Measurements from ENCODE around the gene PRDX2. TPM values are rescaled to one million over a fixed set of nuclear protein-coding genes. Genes with fewer than 3 reads are reported as not detected.

Gene PRDX2
- polyA plus RNA-seq, 3 donors, result 40.0 to 71.5 (median 46.7) TPM

GRCh38 chr19:12749938-12750521 lies 51.6 kb downstream of the PRDX2 start:
- Histone ChIP-seq H2AFZ (ENCODE audit: insufficient read depth, low read depth, low read length, poor library complexity, severe bottlenecking) (no peak overlapping the region), H3K4me3 (replicated peaks in 1 of 3; ENCODE audit: low read depth in 2 of 3, low read length in 3 of 3) (no peak overlapping the region), H3K9me3 (replicated peaks in 1 of 2; ENCODE audit: control insufficient read depth in 1 of 2, insufficient read depth in 1 of 2, low read length in 2 of 2) (peaks cover 13 to 18% of the 10 kb centered on the region in 2 donors), H3K36me3 (replicated peaks in 1 of 2; ENCODE audit: control insufficient read depth in 1 of 2, insufficient read depth in 2 of 2, low read length in 2 of 2) (peaks cover 24 to 33% of the 10 kb centered on the region in 2 donors), H3K4me1 (ENCODE audit: control insufficient read depth in 1 of 2, insufficient read depth in 2 of 2, low read length in 2 of 2) (no peaks in the 10 kb centered on the region), H4K20me1 (ENCODE audit: insufficient read depth, low read length) (no peaks in the 10 kb centered on the region), H3K9ac (ENCODE audit: insufficient read depth, low read length, poor library complexity, severe bottlenecking) (no peak overlapping the region), H3K79me2 (ENCODE audit: insufficient read depth, low read length) (no peaks in the 10 kb centered on the region), H3K27ac (ENCODE audit: low read depth in 1 of 2, low read length in 2 of 2) (no peak overlapping the region), H3K4me2 (replicated peaks; ENCODE audit: extremely low read depth, low read length, poor library complexity, severe bottlenecking) (no peak overlapping the region), H3K27me3 (ENCODE audit: control insufficient read depth in 2 of 2, insufficient read depth in 2 of 2, low read length in 2 of 2) (peaks cover 0 to 15% of the 10 kb centered on the region in 2 donors)
- H3K36me3 Mint-ChIP-seq, result peaks cover 30 to 34% of the 10 kb centered on the region in 2 donors
- H3K4me1 Mint-ChIP-seq, result peaks cover 4% of the 10 kb centered on the region
- 39% methylated on average over 18 of the region's 24 CpGs for WGBS (ENCODE audit: insufficient coverage)
- no peak for DNase-seq
- peaks cover 22 to 35% (median 26%) of the 10 kb centered on the region in 3 donors for H3K27me3 Mint-ChIP-seq (ENCODE audit: low read depth in 3 of 3)
- peak overlapping the region in 1 of 7 donors; percentile 10 for H3K27ac Mint-ChIP-seq
- intact Hi-C loops (cut with micrococcal nuclease), result no loop called here
- peaks cover 12 to 20% (median 16%) of the 10 kb centered on the region in 7 donors for H3K9me3 Mint-ChIP-seq
- H3K4me3 Mint-ChIP-seq, result peak overlapping the region in 1 of 2 donors; percentile 22
- no peak for TF ChIP-seq CTCF (IDR thresholded peaks at IDR 0.05)

GRCh38 chr19:12748489-12748888 lies 53.1 kb downstream of the PRDX2 start:
- no peak overlapping the region for H3K27ac Mint-ChIP-seq
- H4K20me1 ChIP-seq (ENCODE audit: insufficient read depth, low read length), result no peaks in the 10 kb centered on the region
- peaks cover 40 to 46% of the 10 kb centered on the region in 2 donors for H3K36me3 Mint-ChIP-seq
- no peak overlapping the region for H3K27ac ChIP-seq (ENCODE audit: low read depth in 1 of 2, low read length in 2 of 2)
- no peak overlapping the region for H3K4me3 ChIP-seq (replicated peaks in 1 of 3; ENCODE audit: low read depth in 2 of 3, low read length in 3 of 3)
- H3K9me3 ChIP-seq (replicated peaks in 1 of 2; ENCODE audit: control insufficient read depth in 1 of 2, insufficient read depth in 1 of 2, low read length in 2 of 2), result peaks cover 13 to 18% of the 10 kb centered on the region in 2 donors
- TF ChIP-seq CTCF (IDR thresholded peaks at IDR 0.05), result no peak
- intact Hi-C loops (cut with micrococcal nuclease), result no loop called here
- no peak overlapping the region for H3K4me3 Mint-ChIP-seq
- H3K79me2 ChIP-seq (ENCODE audit: insufficient read depth, low read length), result no peaks in the 10 kb centered on the region
- peaks cover 22 to 31% (median 25%) of the 10 kb centered on the region in 3 donors for H3K27me3 Mint-ChIP-seq (ENCODE audit: low read depth in 3 of 3)
- H3K27me3 ChIP-seq (ENCODE audit: control insufficient read depth in 2 of 2, insufficient read depth in 2 of 2, low read length in 2 of 2), result peaks cover 0 to 11% of the 10 kb centered on the region in 2 donors
- no peaks in the 10 kb centered on the region for H3K4me1 ChIP-seq (ENCODE audit: control insufficient read depth in 1 of 2, insufficient read depth in 2 of 2, low read length in 2 of 2)
- WGBS (ENCODE audit: insufficient coverage), result 92% methylated on average over 3 of the region's 6 CpGs
- H3K9me3 Mint-ChIP-seq, result peaks cover 12 to 20% (median 16%) of the 10 kb centered on the region in 7 donors
- H3K4me1 Mint-ChIP-seq, result peaks cover 4% of the 10 kb centered on the region
- no peak overlapping the region for H3K4me2 ChIP-seq (replicated peaks; ENCODE audit: extremely low read depth, low read length, poor library complexity, severe bottlenecking)
- no peak overlapping the region for H3K9ac ChIP-seq (ENCODE audit: insufficient read depth, low read length, poor library complexity, severe bottlenecking)
- peaks cover 32 to 43% of the 10 kb centered on the region in 2 donors for H3K36me3 ChIP-seq (replicated peaks in 1 of 2; ENCODE audit: control insufficient read depth in 1 of 2, insufficient read depth in 2 of 2, low read length in 2 of 2)
- H2AFZ ChIP-seq (ENCODE audit: insufficient read depth, low read depth, low read length, poor library complexity, severe bottlenecking), result no peak overlapping the region
- DNase-seq, result no peak

Small RNAs within 50 kb of the gene (small RNA-seq; reads per million reads assigned to genes)
- gene MIR5684 (ENCODE audit: insufficient read length, low read depth), result not detected

Other genes starting within 250 kb of the PRDX2 start
- 1 to 10 TPM; 2.3 to 4.2 (median 2.7) TPM for gene ZNF490, start 191.0 kb downstream of the PRDX2 start, polyA plus RNA-seq
- gene ZNF791, start 190.9 kb downstream of the PRDX2 start, polyA plus RNA-seq, result 1 to 10 TPM; 5.2 to 8.2 (median 5.9) TPM
- gene MAN2B1, start 135.1 kb downstream of the PRDX2 start, polyA plus RNA-seq, result 100 to 1,000 TPM; 218 to 305 (median 295) TPM
- gene WDR83, start 135.0 kb downstream of the PRDX2 start, polyA plus RNA-seq, result 1 to 10 TPM; 7.9 to 9.9 (median 8.5) TPM
- 100 to 1,000 TPM in 1 of 3 donors, 10 to 100 TPM in 2; 51.0 to 130 (median 53.4) TPM for gene DHPS, start 119.9 kb downstream of the PRDX2 start, polyA plus RNA-seq
- not detected for gene GNG14, start 113.8 kb downstream of the PRDX2 start, polyA plus RNA-seq
- 1 to 10 TPM; 4.4 to 7.2 (median 5.1) TPM for gene FBXW9, start 105.2 kb downstream of the PRDX2 start, polyA plus RNA-seq
- gene TNPO2, start 77.9 kb downstream of the PRDX2 start, polyA plus RNA-seq, result 10 to 100 TPM in 1 of 3 donors, under 1 TPM in 2; 0.28 to 45.2 (median 0.52) TPM
- gene TRIR, start 67.1 kb downstream of the PRDX2 start, polyA plus RNA-seq, result 100 to 1,000 TPM; 152 to 187 (median 175) TPM
- gene GET3, start 64.3 kb downstream of the PRDX2 start, polyA plus RNA-seq, result 100 to 1,000 TPM in 2 of 3 donors, 10 to 100 TPM in 1; 97.5 to 122 (median 108) TPM
- not detected for gene BEST2, start 50.0 kb downstream of the PRDX2 start, polyA plus RNA-seq
- 10 to 100 TPM in 1 of 3 donors, 1 to 10 TPM in 1, under 1 TPM in 1; 0.55 to 28.6 (median 1.1) TPM for gene HOOK2, start 26.2 kb downstream of the PRDX2 start, polyA plus RNA-seq
- gene JUNB, start 10.3 kb downstream of the PRDX2 start, polyA plus RNA-seq, result 1,000 to 10,000 TPM; 1,279 to 3,167 (median 1,468) TPM
- gene THSD8, start 269 bp upstream of the PRDX2 start, polyA plus RNA-seq, result 1 to 10 TPM in 1 of 3 donors, not detected in 2; 4.0 TPM
- 10 to 100 TPM in 2 of 3 donors, 1 to 10 TPM in 1; 8.7 to 21.5 (median 15.2) TPM for gene RNASEH2A, start 4.8 kb upstream of the PRDX2 start, polyA plus RNA-seq
- gene RTBDN, start 32.8 kb upstream of the PRDX2 start, polyA plus RNA-seq, result not detected
- 1 to 10 TPM in 2 of 3 donors, under 1 TPM in 1; 0.28 to 3.6 (median 1.1) TPM for gene MAST1, start 36.7 kb upstream of the PRDX2 start, polyA plus RNA-seq
- 10 to 100 TPM; 38.8 to 91.6 (median 44.8) TPM for gene DNASE2, start 79.6 kb upstream of the PRDX2 start, polyA plus RNA-seq
- gene KLF1, start 85.4 kb upstream of the PRDX2 start, polyA plus RNA-seq, result under 1 TPM; 0.24 to 0.45 (median 0.28) TPM
- 10 to 100 TPM in 1 of 3 donors, 1 to 10 TPM in 2; 7.3 to 30.5 (median 9.6) TPM for gene GCDH, start 89.4 kb upstream of the PRDX2 start, polyA plus RNA-seq
- gene SYCE2, start 117.5 kb upstream of the PRDX2 start, polyA plus RNA-seq, result under 1 TPM in 1 of 3 donors, not detected in 2; 0.35 TPM
- gene FARSA, start 131.9 kb upstream of the PRDX2 start, polyA plus RNA-seq, result 10 to 100 TPM; 29.0 to 49.2 (median 47.9) TPM
- gene CALR, start 136.8 kb upstream of the PRDX2 start, polyA plus RNA-seq, result 100 to 1,000 TPM; 109 to 441 (median 133) TPM
- 10 to 100 TPM; 45.5 to 88.0 (median 55.3) TPM for gene RAD23A, start 144.1 kb upstream of the PRDX2 start, polyA plus RNA-seq
- gene GADD45GIP1, start 155.4 kb upstream of the PRDX2 start, polyA plus RNA-seq, result 10 to 100 TPM in 2 of 3 donors, 1 to 10 TPM in 1; 8.3 to 42.4 (median 31.6) TPM
- not detected for gene DAND5, start 167.8 kb upstream of the PRDX2 start, polyA plus RNA-seq
- gene NFIX, start 193.7 kb upstream of the PRDX2 start, polyA plus RNA-seq, result 1 to 10 TPM in 1 of 3 donors, under 1 TPM in 2; 0.25 to 3.7 (median 0.90) TPM

All from CD14-positive monocyte (primary cell).